GM12872 (cell line): ENCODE measurements around the gene MPZL1.

Experiments
- TF ChIP-seq, protein P1 (sequence below): IDR thresholded peaks from 3 replicates; pipeline ENCODE4 v1.5.1; 2011; ENCODE audit warnings: low read depth, mild to moderate bottlenecking, low read length, moderate library complexity; ENCODE audit not compliant: insufficient read depth

The MPZL1 gene

DNA sequence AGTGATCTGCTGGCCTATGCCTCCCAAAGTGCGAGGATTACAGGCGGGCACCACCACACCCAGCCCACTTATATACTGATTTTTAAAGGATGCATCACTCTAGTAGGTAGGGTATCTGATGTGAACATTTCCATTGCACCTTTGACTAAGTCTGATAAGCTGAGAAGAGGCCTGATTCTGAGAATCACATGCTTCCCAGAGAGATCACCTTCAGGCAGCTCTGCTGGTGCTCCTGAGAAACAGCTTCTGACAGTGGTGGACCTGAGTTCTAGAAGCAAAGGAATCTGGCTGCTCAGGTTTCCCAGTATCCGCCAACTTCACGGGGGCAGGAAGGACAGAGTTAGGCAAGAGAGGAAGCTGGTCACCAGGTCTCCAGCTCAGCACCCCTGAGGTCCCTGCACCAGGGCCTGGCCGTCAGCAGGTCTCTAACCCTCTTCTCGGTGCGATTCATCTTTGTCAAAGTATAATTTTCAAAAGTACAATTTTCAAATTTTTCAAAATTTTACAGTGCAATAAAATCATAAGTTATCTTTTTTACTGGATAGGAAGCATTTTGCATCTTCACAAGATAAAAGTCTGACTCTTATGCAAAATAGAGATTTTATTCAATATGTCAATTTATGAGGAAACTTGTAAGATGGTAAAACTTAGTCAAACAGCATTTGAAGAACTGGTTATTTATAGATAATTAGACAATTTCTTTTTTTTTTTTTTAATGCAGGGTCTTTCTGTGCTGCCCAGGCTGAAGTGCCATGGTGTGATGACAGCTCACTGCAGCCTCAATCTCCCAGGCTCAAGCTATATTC, 25.8 kb upstream of the MPZL1 start:
- TF ChIP-seq, protein P1, sequence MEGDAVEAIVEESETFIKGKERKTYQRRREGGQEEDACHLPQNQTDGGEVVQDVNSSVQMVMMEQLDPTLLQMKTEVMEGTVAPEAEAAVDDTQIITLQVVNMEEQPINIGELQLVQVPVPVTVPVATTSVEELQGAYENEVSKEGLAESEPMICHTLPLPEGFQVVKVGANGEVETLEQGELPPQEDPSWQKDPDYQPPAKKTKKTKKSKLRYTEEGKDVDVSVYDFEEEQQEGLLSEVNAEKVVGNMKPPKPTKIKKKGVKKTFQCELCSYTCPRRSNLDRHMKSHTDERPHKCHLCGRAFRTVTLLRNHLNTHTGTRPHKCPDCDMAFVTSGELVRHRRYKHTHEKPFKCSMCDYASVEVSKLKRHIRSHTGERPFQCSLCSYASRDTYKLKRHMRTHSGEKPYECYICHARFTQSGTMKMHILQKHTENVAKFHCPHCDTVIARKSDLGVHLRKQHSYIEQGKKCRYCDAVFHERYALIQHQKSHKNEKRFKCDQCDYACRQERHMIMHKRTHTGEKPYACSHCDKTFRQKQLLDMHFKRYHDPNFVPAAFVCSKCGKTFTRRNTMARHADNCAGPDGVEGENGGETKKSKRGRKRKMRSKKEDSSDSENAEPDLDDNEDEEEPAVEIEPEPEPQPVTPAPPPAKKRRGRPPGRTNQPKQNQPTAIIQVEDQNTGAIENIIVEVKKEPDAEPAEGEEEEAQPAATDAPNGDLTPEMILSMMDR: no peak

GRCh38 chr1:167697667-167698141, 24.1 kb upstream of the MPZL1 start:
- TF ChIP-seq, protein P1: no peak

DNA sequence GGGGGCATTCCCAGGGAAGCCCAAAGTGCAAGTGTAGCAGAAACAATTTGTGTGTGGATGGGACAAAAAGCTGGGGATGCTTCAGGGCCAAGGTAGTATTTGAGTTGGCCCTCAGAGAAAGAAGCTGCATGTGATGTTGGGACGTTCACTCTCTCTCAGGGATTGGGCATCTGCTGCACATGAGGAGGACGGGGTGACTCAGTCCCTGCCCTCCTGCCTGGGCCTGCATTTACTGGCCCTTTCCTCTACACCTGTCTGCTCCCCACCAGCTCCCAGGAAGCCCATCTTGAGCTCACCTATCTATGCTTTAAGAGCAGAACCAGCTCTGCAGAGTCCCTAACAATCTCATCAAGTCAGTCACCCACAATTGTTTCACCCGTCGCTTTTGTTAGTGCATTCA, 23.5 kb upstream of the MPZL1 start:
- TF ChIP-seq, protein P1: no peak

GRCh38 chr1:167701510-167701909, 20.3 kb upstream of the MPZL1 start:
- TF ChIP-seq, protein P1: no peak

- TF ChIP-seq, protein P1: no peak
Measured at GRCh38 chr1:167703557-167703956, 18.2 kb upstream of the MPZL1 start.

- TF ChIP-seq, protein P1: no peak
Measured at GRCh38 chr1:167704715-167705114, 17.1 kb upstream of the MPZL1 start.

DNA sequence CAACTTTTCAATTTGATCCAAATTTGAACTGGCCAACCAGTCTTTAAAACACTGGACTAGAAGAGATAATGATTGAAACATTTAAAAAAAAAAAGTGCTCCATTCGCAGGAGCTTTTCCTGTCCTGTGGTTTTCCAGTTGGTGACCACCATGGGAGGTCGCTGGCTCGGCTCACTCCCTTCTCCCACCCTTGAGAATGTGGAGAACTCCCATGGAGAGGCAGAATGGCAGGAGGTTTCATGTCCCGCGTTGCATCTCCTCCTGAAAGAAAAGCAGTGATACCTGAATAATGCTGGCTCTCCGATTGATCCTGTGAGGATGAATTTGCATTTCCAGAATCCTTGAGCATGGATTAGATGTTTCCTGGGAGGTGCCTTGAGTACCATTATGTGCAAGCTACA, 16.5 kb upstream of the MPZL1 start:
- TF ChIP-seq, protein P1: no peak
